Measurements from ENCODE around the gene LSR. TPM values are rescaled to one million over a fixed set of nuclear protein-coding genes. Genes with fewer than 3 reads are reported as not detected.
A peak's percentile ranks its signal among the peaks of the same experiment; 100 is the strongest.

Gene LSR
- total RNA-seq, 1 donor from 2014 or later, result 27.1 TPM

DNA sequence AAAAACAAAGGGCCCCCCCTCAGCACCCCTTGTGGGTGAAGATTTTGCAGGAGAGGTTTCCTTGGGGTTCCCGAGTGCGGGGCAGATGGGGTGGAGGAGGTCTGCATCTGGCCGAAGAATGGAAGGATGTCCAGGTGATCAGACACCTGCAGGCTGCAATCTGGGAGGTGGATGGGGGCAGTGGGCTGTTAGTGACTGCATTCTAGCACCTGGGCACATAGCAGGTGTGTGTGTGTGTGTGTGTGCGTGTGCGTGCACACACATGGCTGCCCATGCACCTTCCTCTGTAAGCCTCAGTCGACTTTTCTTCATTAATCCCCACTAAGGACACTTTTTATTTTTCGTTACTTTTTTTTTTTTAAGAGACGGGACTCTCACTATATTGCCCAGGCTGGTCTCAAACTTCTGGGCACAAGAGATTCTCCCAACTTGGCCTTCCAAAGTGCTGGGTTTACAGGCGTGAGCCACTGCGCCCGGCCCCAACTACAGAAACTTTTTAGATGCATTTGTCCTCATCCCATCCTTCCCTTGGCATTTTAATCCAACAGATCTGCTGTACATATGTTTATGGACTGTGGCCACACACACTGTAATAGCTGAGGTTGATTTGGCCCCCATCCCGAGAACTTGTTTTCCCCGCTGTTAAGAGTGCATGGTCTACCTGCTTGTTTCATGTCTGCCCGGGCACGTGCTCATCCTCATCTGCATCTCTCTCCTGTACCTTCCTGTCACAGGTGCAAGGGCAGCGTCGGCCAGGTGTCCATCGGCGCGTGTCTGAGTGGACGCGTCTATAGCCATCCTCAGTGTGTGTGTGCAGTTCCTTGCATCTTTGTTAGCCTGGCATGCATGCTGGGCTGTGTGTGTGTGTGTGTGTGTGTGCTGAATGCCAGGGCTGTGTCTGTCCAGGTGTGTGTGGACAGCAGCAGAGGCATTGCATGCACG is 43.9 kb downstream of the LSR start:
- Histone ChIP-seq H2AFZ (replicated peaks) (no peak overlapping the region), H3K4me3 (no peak overlapping the region), H3K9ac (no peak overlapping the region), H3K9me3 (ENCODE audit: low read depth) (no peaks in the 10 kb centered on the region), H3K79me2 (ENCODE audit: low read depth) (no peaks in the 10 kb centered on the region), H3K27me3 (no peaks in the 10 kb centered on the region), H3K4me2 (no peak overlapping the region), H4K20me1 (ENCODE audit: low read depth) (no peaks in the 10 kb centered on the region), H3K27ac (no peak overlapping the region), H3K36me3 (no peaks in the 10 kb centered on the region), H3F3A (ENCODE audit: low read depth) (peaks cover 11% of the 10 kb centered on the region), H3K4me1 (peaks cover 8% of the 10 kb centered on the region)
- H3K27me3 Mint-ChIP-seq (ENCODE audit: insufficient read depth, low read depth), result peaks cover 10% of the 10 kb centered on the region
- H3K4me1 Mint-ChIP-seq, result peaks cover 3% of the 10 kb centered on the region
- TF ChIP-seq, protein P1, sequence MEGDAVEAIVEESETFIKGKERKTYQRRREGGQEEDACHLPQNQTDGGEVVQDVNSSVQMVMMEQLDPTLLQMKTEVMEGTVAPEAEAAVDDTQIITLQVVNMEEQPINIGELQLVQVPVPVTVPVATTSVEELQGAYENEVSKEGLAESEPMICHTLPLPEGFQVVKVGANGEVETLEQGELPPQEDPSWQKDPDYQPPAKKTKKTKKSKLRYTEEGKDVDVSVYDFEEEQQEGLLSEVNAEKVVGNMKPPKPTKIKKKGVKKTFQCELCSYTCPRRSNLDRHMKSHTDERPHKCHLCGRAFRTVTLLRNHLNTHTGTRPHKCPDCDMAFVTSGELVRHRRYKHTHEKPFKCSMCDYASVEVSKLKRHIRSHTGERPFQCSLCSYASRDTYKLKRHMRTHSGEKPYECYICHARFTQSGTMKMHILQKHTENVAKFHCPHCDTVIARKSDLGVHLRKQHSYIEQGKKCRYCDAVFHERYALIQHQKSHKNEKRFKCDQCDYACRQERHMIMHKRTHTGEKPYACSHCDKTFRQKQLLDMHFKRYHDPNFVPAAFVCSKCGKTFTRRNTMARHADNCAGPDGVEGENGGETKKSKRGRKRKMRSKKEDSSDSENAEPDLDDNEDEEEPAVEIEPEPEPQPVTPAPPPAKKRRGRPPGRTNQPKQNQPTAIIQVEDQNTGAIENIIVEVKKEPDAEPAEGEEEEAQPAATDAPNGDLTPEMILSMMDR (IDR thresholded peaks at IDR 0.05), result no peak
- TF ChIP-seq EZH2 (IDR thresholded peaks at IDR 0.05) (no peak), EZH2phosphoT487 (IDR thresholded peaks at IDR 0.05) (no peak)
- no peaks in the 10 kb centered on the region for H3K9me3 Mint-ChIP-seq
- no peak for DNase-seq (ENCODE audit: low spot score)
- peak overlapping the region; percentile 35 for H3K4me3 Mint-ChIP-seq
- H3K27ac Mint-ChIP-seq, result no peak overlapping the region
- H3K36me3 Mint-ChIP-seq, result no peaks in the 10 kb centered on the region

DNA sequence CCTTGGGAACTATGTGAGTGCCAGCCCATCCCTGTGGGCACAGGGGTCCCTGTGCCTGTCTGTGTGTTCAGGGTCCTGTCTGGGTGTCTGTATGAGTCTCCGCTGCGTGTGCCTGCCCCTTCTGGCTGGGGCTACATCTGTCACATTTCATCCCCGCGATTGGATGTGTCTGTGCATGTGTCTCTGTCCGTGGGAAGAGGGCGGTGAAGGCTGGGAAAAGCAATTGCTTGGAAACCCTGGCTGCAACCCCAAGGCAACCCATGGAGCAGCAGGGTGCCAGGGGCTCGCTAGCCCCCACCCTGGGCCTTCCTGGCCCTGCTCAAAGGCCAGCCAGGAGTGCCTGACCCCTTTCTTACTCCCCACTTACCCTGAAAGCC is 44.5 kb downstream of the LSR start:
- Histone ChIP-seq H3K4me2 (no peak overlapping the region), H3K79me2 (ENCODE audit: low read depth) (no peaks in the 10 kb centered on the region), H3K27ac (no peak overlapping the region), H3K9ac (no peak overlapping the region), H3K9me3 (ENCODE audit: low read depth) (no peaks in the 10 kb centered on the region), H3K36me3 (no peaks in the 10 kb centered on the region), H3F3A (ENCODE audit: low read depth) (peaks cover 17% of the 10 kb centered on the region), H2AFZ (replicated peaks) (no peak overlapping the region), H3K4me3 (no peak overlapping the region), H4K20me1 (ENCODE audit: low read depth) (no peaks in the 10 kb centered on the region), H3K4me1 (peaks cover 8% of the 10 kb centered on the region), H3K27me3 (no peaks in the 10 kb centered on the region)
- no peaks in the 10 kb centered on the region for H3K36me3 Mint-ChIP-seq
- peaks cover 9% of the 10 kb centered on the region for H3K27me3 Mint-ChIP-seq (ENCODE audit: insufficient read depth, low read depth)
- no peak overlapping the region for H3K4me3 Mint-ChIP-seq
- DNase-seq (ENCODE audit: low spot score), result no peak
- no peaks in the 10 kb centered on the region for H3K9me3 Mint-ChIP-seq
- TF ChIP-seq EZH2phosphoT487 (IDR thresholded peaks at IDR 0.05), result no peak
- TF ChIP-seq, protein P1 (IDR thresholded peaks at IDR 0.05), result no peak
- TF ChIP-seq EZH2 (IDR thresholded peaks at IDR 0.05), result no peak
- H3K27ac Mint-ChIP-seq, result no peak overlapping the region
- H3K4me1 Mint-ChIP-seq, result peaks cover 2% of the 10 kb centered on the region

- DNase-seq (ENCODE audit: low spot score), result no peak
- H3K27ac Mint-ChIP-seq, result no peak overlapping the region
- H3K4me1 Mint-ChIP-seq, result no peaks in the 10 kb centered on the region
These were observed 45.0 kb downstream of the LSR start for GRCh38 chr19:35293808-35294207.

DNA sequence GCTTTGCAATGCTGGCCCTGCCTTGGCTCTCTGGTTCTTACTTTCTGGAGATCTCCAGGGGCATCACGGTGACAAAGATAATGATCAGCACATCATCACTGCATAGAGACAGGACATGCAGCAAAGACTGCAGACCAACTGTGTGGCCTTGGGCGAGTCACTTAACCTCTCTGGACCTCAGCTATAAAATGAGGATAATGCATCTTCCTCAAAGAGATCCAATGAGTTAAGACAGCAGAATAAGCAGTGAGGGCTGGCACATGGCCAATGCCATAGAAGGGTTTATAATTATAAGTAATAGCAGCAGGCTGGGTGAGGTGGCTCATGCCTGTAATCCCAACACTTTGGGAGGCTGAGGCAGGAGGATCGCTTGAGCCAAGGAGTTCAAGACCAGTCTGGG is 45.5 kb downstream of the LSR start:
- H3K36me3 ChIP-seq, result no peaks in the 10 kb centered on the region
- H3K9ac ChIP-seq, result no peak overlapping the region
- no peaks in the 10 kb centered on the region for H3K79me2 ChIP-seq (ENCODE audit: low read depth)
- H3K27me3 Mint-ChIP-seq (ENCODE audit: insufficient read depth, low read depth), result peaks cover 9% of the 10 kb centered on the region
- H3K4me3 Mint-ChIP-seq, result no peak overlapping the region
- H3K9me3 ChIP-seq (ENCODE audit: low read depth), result no peaks in the 10 kb centered on the region
- peaks cover 21% of the 10 kb centered on the region for H3F3A ChIP-seq (ENCODE audit: low read depth)
- no peaks in the 10 kb centered on the region for H3K27me3 ChIP-seq
- H3K36me3 Mint-ChIP-seq, result no peaks in the 10 kb centered on the region
- no peak overlapping the region for H3K27ac ChIP-seq
- H3K4me1 Mint-ChIP-seq, result no peaks in the 10 kb centered on the region
- no peak overlapping the region for H2AFZ ChIP-seq (replicated peaks)
- H3K27ac Mint-ChIP-seq, result no peak overlapping the region
- no peak overlapping the region for H3K4me2 ChIP-seq
- no peak for TF ChIP-seq EZH2 (IDR thresholded peaks at IDR 0.05)
- TF ChIP-seq, protein P1 (IDR thresholded peaks at IDR 0.05), result no peak
- no peak for TF ChIP-seq EZH2phosphoT487 (IDR thresholded peaks at IDR 0.05)
- DNase-seq (ENCODE audit: low spot score), result no peak
- peaks cover 8% of the 10 kb centered on the region for H3K4me1 ChIP-seq
- no peak overlapping the region for H3K4me3 ChIP-seq
- no peaks in the 10 kb centered on the region for H4K20me1 ChIP-seq (ENCODE audit: low read depth)
- H3K9me3 Mint-ChIP-seq, result no peaks in the 10 kb centered on the region

More at GRCh38 chr19:35293808-35294207, 45.0 kb downstream of the LSR start:
- H3K27me3 Mint-ChIP-seq (ENCODE audit: insufficient read depth, low read depth), result peaks cover 9% of the 10 kb centered on the region
- no peak overlapping the region for H3K9ac ChIP-seq
- no peak overlapping the region for H3K4me3 ChIP-seq
- no peak overlapping the region for H3K27ac ChIP-seq
- H3F3A ChIP-seq (ENCODE audit: low read depth), result peaks cover 21% of the 10 kb centered on the region
- H3K27me3 ChIP-seq, result no peaks in the 10 kb centered on the region
- H3K9me3 ChIP-seq (ENCODE audit: low read depth), result no peaks in the 10 kb centered on the region
- H3K36me3 Mint-ChIP-seq, result no peaks in the 10 kb centered on the region
- H4K20me1 ChIP-seq (ENCODE audit: low read depth), result no peaks in the 10 kb centered on the region
- TF ChIP-seq EZH2phosphoT487 (IDR thresholded peaks at IDR 0.05) (no peak), EZH2 (IDR thresholded peaks at IDR 0.05) (no peak)
- peaks cover 8% of the 10 kb centered on the region for H3K4me1 ChIP-seq
- no peak overlapping the region for H3K4me2 ChIP-seq
- H3K9me3 Mint-ChIP-seq, result no peaks in the 10 kb centered on the region
- no peaks in the 10 kb centered on the region for H3K79me2 ChIP-seq (ENCODE audit: low read depth)
- no peak overlapping the region for H2AFZ ChIP-seq (replicated peaks)
- H3K4me3 Mint-ChIP-seq, result no peak overlapping the region
- no peaks in the 10 kb centered on the region for H3K36me3 ChIP-seq

Measured in neural progenitor cell (in vitro differentiated cells).